Esophagus muscularis mucosa (tissue), 4 donors: ENCODE measurements around the gene ANKRD44. TPM values are rescaled to one million over a fixed set of nuclear protein-coding genes. Genes with fewer than 3 reads are reported as not detected.

ENCODE experiments used
- DNase-seq: peaks from one replicate; pipeline ENCODE4 v3.0.0-alpha.2; 2017; ENCODE audit errors: extremely low spot score
- H3K27ac ChIP-seq, 4 donors: fragments of 200-600 bp; sonication (generic); replicated peaks in 1 of 4; 1 replicate in 3 of 4; 2 replicates in 1 of 4; pipeline ENCODE4 v1.5.1; 2016 to 2019; ENCODE audit warnings: mild to moderate bottlenecking in 1 of 4
- H3K27me3 ChIP-seq, 4 donors: fragments of 200-600 bp; sonication (generic); one replicate each; pipeline versions ENCODE4 v1.5.1 to v1.6.0; 2016 to 2019
- H3K36me3 ChIP-seq, 4 donors: fragments of 200-600 bp; sonication (generic); one replicate each; pipeline ENCODE4 v1.5.1; 2016 to 2019
- H3K4me1 ChIP-seq, 4 donors: fragments of 200-600 bp; sonication (generic); one replicate each; pipeline ENCODE4 v1.5.1; 2016 to 2019
- H3K4me3 ChIP-seq, 4 donors: fragments of 200-600 bp; sonication (generic); 1 replicate in 2 of 4; 2 replicates in 2 of 4; pipeline ENCODE4 v1.5.1; 2016 to 2019; ENCODE audit warnings: mild to moderate bottlenecking in 4 of 4, moderate library complexity in 1 of 4
- H3K9me3 ChIP-seq, 4 donors: fragments of 200-600 bp; sonication (generic); 1 replicate in 3 of 4; 2 replicates in 1 of 4; pipeline ENCODE4 v1.5.1; 2016 to 2019
- CTCF ChIP-seq, 3 experiments: fragments of 200-600 bp in 2 of 3; fragments of 450-650 bp in 1 of 3; sonication (generic) in 2 of 3; IDR thresholded peaks; one replicate each; pipeline ENCODE4 v1.5.1; 2017 to 2019; ENCODE audit warnings: antibody characterized with exemption in 3 of 3, mild to moderate bottlenecking in 2 of 3, moderate library complexity in 1 of 3
- EP300 ChIP-seq: sonication (generic); formaldehyde crosslinking; IDR thresholded peaks from one replicate; pipeline ENCODE4 v1.6.1; 2017; ENCODE audit warnings: antibody characterized with exemption
- POLR2A ChIP-seq: fragments of 450-650 bp; IDR thresholded peaks from one replicate; pipeline ENCODE4 v1.6.1; 2017; ENCODE audit warnings: antibody characterized with exemption, moderate library complexity, mild to moderate bottlenecking, low read depth
- POLR2AphosphoS5 ChIP-seq, 2 donors: sonication (generic); formaldehyde crosslinking; IDR thresholded peaks; one replicate each; pipeline ENCODE4 v1.6.1; 2017; ENCODE audit warnings: antibody characterized with exemption in 2 of 2
- WGBS: methylation state at CpG from one replicate; pipeline ENCODE4 v1.1.5; 2018; 5-methylcytosine and 5-hydroxymethylcytosine counted together
- intact Hi-C: fragments of 100-400 bp; cut with DNase I; formaldehyde crosslinking; loops from one replicate; pipeline ENCODE4 v1.15.1; 2023
- total RNA-seq, 4 donors: library from RNA; depleted of rRNA; stranded (reverse); fragments of >200 nt; gene quantifications; one replicate each; pipeline versions ENCODE4 v1.1.0 to v1.2.1, GENCODE V29; 2016

ANKRD44 gene
- total RNA-seq, 4 donors from 2014 or later = 41.4 to 76.6 (median 48.1) TPM

- Histone ChIP-seq H3K9me3 (no peaks in the 10 kb centered on the region), H3K27ac (peak overlapping the region in 1 of 4 donors; percentile 19), H3K27me3 (no peaks in the 10 kb centered on the region), H3K36me3 (no peaks in the 10 kb centered on the region), H3K4me3 (no peak overlapping the region), H3K4me1 (peaks cover 10 to 57% (median 38%) of the 10 kb centered on the region in 4 donors)
- TF ChIP-seq POLR2A (no peak), POLR2AphosphoS5 (IDR thresholded peaks at IDR 0.05) (no peak), CTCF (IDR thresholded peaks at IDR 0.05) (no peak), EP300 (no peak)
- intact Hi-C loops = no loop called here
- 59% methylated on average over 1 of the region's 1 CpG for WGBS
- DNase-seq = peak; percentile 55
These were observed 127.9 kb downstream of the ANKRD44 start for GRCh38 chr2:197182668-197183067.

GRCh38 chr2:197181491-197181890 lies 129.1 kb downstream of the ANKRD44 start:
- TF ChIP-seq POLR2A (no peak), CTCF (IDR thresholded peaks at IDR 0.05) (no peak), POLR2AphosphoS5 (IDR thresholded peaks at IDR 0.05) (no peak), EP300 (no peak)
- DNase-seq = no peak
- Histone ChIP-seq H3K9me3 (no peaks in the 10 kb centered on the region), H3K27ac (no peak overlapping the region), H3K4me3 (no peak overlapping the region), H3K27me3 (no peaks in the 10 kb centered on the region), H3K36me3 (no peaks in the 10 kb centered on the region), H3K4me1 (peaks cover 10 to 61% (median 43%) of the 10 kb centered on the region in 4 donors)
- WGBS = 64% methylated on average over 5 of the region's 5 CpGs
- intact Hi-C loops = no loop called here

- Histone ChIP-seq H3K4me1 (peaks cover 3 to 66% (median 52%) of the 10 kb centered on the region in 4 donors), H3K27ac (peak overlapping the region; percentile 24 to 66 (median 60))
These were observed 130.7 kb downstream of the ANKRD44 start for GRCh38 chr2:197179744-197180498.

GRCh38 chr2:197176522-197176921 lies 134.1 kb downstream of the ANKRD44 start:
- H3K36me3 ChIP-seq = no peaks in the 10 kb centered on the region
- peak; percentile 31 for DNase-seq
- WGBS = 0% methylated on average over 1 of the region's 1 CpG
- H3K27me3 ChIP-seq = no peaks in the 10 kb centered on the region
- no peak overlapping the region for H3K4me3 ChIP-seq
- intact Hi-C loops = loop anchor here (10.0 kb wide), 1 partner anchor 162 kb away; no protein-coding TSS in a partner anchor
- H3K4me1 ChIP-seq = peaks cover 3 to 73% (median 61%) of the 10 kb centered on the region in 4 donors
- H3K27ac ChIP-seq = peak overlapping the region in 2 of 4 donors; percentile 14 to 33
- no peaks in the 10 kb centered on the region for H3K9me3 ChIP-seq
- TF ChIP-seq EP300 = no peak
- no peak for TF ChIP-seq POLR2A
- TF ChIP-seq CTCF (IDR thresholded peaks at IDR 0.05) = no peak
- TF ChIP-seq POLR2AphosphoS5 (IDR thresholded peaks at IDR 0.05) = no peak

More at GRCh38 chr2:197179744-197180498, 130.7 kb downstream of the ANKRD44 start:
- H3K36me3 ChIP-seq = no peaks in the 10 kb centered on the region
- H3K4me3 ChIP-seq = no peak overlapping the region
- no peaks in the 10 kb centered on the region for H3K9me3 ChIP-seq
- WGBS = 21% methylated on average over 11 of the region's 12 CpGs
- peak; percentile 91 for DNase-seq
- TF ChIP-seq POLR2AphosphoS5 (IDR thresholded peaks at IDR 0.05) = peak; percentile 51 to 58
- TF ChIP-seq CTCF (IDR thresholded peaks at IDR 0.05) = no peak
- intact Hi-C loops = loop anchor here (10.0 kb wide), 1 partner anchor 165 kb away; no protein-coding TSS in a partner anchor
- no peaks in the 10 kb centered on the region for H3K27me3 ChIP-seq
